Measurements from ENCODE around the gene CDC14B. TPM values are rescaled to one million over a fixed set of nuclear protein-coding genes. Genes with fewer than 3 reads are reported as not detected.

CDC14B gene
- polyA plus RNA-seq, 4 donors: 8.5 to 20.8 (median 14.1) TPM

DNA sequence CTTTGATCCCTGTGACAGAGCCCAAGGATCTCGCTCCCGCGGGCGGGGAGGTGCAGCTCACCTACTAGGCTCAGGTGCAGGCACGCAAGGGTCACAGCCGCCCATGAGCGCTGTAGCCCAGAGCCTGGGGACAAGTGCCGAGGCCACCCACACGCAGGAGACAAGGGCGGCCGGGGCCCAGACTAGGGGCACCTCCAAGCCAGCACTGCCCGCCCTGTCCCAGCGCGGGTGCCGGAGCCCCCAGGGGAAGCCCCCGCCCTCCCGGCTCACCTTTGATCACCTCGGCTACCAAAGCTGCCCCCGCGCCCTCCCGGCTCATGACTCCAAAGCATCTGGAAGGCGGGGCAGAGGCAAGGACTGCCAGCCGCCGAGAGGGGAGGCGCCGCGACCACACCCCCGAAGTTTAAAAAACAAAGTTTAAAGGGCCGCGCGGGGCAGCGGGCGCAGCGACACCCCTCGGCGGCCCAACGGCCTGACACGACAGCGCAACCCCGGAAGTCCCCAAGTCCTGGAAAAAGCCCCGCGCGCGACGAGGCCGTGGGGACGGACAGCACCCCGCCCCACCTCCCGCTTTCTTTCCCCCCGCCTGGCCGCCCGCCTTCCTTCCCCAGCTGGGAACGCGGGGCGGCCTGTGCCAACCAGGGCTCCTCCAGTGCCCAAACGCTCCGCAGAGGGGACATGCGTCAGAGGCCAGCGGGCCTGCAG, 53.0 kb downstream of the CDC14B start:
- 1 to 2% (median 1%) methylated on average over 40 to 59 of the region's 59 CpGs for WGBS, 3 donors
- Histone ChIP-seq H3K27me3 (ENCODE audit: control insufficient read depth in 3 of 3, insufficient read depth in 3 of 3, low read length in 3 of 3) (no peaks in the 10 kb centered on the region), H3K9me3 (ENCODE audit: control insufficient read depth in 2 of 2, insufficient read depth in 1 of 2, low read depth in 1 of 2, low read length in 1 of 2) (no peaks in the 10 kb centered on the region), H3K4me3 (ENCODE audit: low read depth in 1 of 3, low read length in 3 of 3) (peak overlapping the region; percentile 45 to 67 (median 62)), H3K36me3 (ENCODE audit: control insufficient read depth in 3 of 3, insufficient read depth in 2 of 3, low read depth in 1 of 3, low read length in 3 of 3) (peaks cover 2 to 3% (median 2%) of the 10 kb centered on the region in 3 donors), H3K4me1 (ENCODE audit: control insufficient read depth in 3 of 3, insufficient read depth in 2 of 3, low read depth in 1 of 3, low read length in 2 of 3) (peaks cover 0 to 12% (median 0%) of the 10 kb centered on the region in 3 donors), H3K27ac (ENCODE audit: low read depth in 1 of 3, low read length in 2 of 3) (peak overlapping the region; percentile 89 to 99 (median 98))
- FAIRE-seq (no peak), DNase-seq (peak; percentile 95 to 98)

DNA sequence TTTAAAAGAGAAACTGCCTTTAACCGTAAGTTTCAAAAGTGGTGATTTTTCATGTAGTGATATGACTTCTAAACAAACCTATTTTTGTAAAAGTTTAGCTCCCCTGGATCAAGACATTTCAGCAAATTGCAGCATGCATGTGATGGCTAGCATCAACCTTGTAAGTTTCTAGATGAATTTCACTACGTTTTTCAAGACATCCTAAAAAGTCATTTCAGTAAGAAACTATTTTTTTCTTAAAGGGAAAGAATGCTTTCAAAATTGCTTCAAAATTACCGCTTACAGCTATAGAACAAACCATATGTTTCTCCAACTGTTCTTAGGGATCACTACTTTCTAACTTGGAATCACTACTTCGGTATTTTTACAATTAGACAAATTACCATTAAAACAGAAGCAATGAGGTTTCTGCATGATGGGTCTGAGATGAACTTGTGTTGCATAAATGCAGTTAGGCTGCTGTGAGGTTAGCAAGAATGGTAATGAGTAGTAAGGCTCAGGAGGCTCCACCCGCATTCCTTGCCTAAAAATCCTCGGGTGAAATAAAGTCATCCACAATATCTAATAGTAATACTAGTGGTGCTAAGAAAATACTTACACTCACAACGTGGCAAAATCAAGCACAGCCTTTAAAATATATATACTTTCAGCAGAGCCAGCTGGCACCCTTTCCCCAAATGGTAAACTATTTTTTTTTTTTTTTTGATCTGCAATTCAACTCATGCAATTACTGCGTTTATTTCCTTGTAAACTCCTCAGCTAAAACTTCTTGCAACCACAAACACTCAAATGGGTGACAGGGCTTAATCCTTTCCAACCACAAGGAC, 53.8 kb downstream of the CDC14B start:
- DNase-seq: no peak
- WGBS, 3 donors: 6 to 13% (median 9%) methylated on average over 8 of the region's 8 CpGs
- H3K4me3 ChIP-seq (ENCODE audit: low read depth in 1 of 3, low read length in 3 of 3): peak overlapping the region; percentile 45 to 67 (median 62)
- H3K4me1 ChIP-seq (ENCODE audit: control insufficient read depth in 3 of 3, insufficient read depth in 2 of 3, low read depth in 1 of 3, low read length in 2 of 3): peaks cover 0 to 12% (median 0%) of the 10 kb centered on the region in 3 donors
- no peak for FAIRE-seq
- H3K27ac ChIP-seq (ENCODE audit: low read depth in 1 of 3, low read length in 2 of 3): peak overlapping the region; percentile 89 to 99 (median 98)
- peaks cover 2 to 7% (median 3%) of the 10 kb centered on the region in 3 donors for H3K36me3 ChIP-seq (ENCODE audit: control insufficient read depth in 3 of 3, insufficient read depth in 2 of 3, low read depth in 1 of 3, low read length in 3 of 3)
- peaks cover 0 to 4% of the 10 kb centered on the region in 2 donors for H3K9me3 ChIP-seq (ENCODE audit: control insufficient read depth in 2 of 2, insufficient read depth in 1 of 2, low read depth in 1 of 2, low read length in 1 of 2)
- no peaks in the 10 kb centered on the region for H3K27me3 ChIP-seq (ENCODE audit: control insufficient read depth in 3 of 3, insufficient read depth in 3 of 3, low read length in 3 of 3)

DNA sequence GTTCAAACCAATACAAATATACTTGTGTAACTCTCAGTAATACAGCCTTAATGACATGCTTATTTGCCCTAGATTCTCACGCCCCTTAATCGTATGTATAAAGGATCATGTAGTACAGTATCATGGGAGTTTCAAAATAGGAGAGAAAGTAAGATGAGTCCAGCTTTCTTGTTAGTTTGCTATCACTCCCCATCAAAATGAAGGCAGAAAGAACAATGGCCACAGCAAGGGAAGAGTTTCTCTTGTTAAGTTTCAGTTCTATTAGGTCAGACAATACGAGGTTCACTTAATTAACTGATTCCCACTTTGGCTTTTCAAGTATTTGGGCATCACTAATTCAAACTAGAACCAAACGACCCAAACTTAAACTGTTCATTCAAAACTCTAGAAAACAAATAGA, 55.4 kb downstream of the CDC14B start:
- 56 to 65% (median 61%) methylated on average over 4 of the region's 4 CpGs for WGBS, 3 donors
- H3K4me1 ChIP-seq (ENCODE audit: control insufficient read depth in 3 of 3, insufficient read depth in 2 of 3, low read depth in 1 of 3, low read length in 2 of 3): peaks cover 0 to 12% (median 0%) of the 10 kb centered on the region in 3 donors
- peaks cover 3 to 12% (median 6%) of the 10 kb centered on the region in 3 donors for H3K36me3 ChIP-seq (ENCODE audit: control insufficient read depth in 3 of 3, insufficient read depth in 2 of 3, low read depth in 1 of 3, low read length in 3 of 3)
- H3K27ac ChIP-seq (ENCODE audit: low read depth in 1 of 3, low read length in 2 of 3): no peak overlapping the region
- H3K9me3 ChIP-seq (ENCODE audit: control insufficient read depth in 2 of 2, insufficient read depth in 1 of 2, low read depth in 1 of 2, low read length in 1 of 2): peaks cover 0 to 8% of the 10 kb centered on the region in 2 donors
- H3K4me3 ChIP-seq (ENCODE audit: low read depth in 1 of 3, low read length in 3 of 3): no peak overlapping the region
- FAIRE-seq: no peak
- peak in 1 of 2 donors; percentile 5 for DNase-seq
- no peaks in the 10 kb centered on the region for H3K27me3 ChIP-seq (ENCODE audit: control insufficient read depth in 3 of 3, insufficient read depth in 3 of 3, low read length in 3 of 3)

DNA sequence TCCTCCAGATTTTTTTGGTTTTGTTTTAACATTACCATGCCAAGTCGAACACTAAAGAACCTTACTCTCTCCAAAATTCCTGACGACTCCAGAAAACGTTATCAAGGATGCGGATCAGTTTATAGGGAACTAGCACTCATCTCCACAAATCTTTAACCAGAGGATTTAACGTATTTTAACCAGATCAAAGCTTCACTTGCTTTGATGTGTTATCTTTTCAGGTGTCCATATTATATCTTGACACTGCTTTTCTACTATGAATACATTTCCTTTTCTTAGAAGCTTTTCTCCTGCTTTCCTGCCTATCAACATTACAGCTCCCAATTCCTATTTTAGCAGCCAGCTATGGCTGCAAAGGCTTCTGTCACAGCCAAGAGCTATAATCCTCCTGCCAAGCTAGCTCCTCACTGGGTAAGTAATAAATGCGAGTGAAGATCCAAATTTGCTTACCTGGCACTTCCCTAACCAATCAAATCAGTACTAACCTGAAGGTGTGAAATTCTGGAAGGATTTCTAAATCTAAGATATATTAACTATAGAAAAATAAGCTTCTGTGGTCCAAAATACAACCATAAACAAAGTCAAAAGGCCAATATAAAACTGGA, 60.2 kb downstream of the CDC14B start:
- H3K27me3 ChIP-seq (ENCODE audit: control insufficient read depth in 3 of 3, insufficient read depth in 3 of 3, low read length in 3 of 3): no peaks in the 10 kb centered on the region
- H3K9me3 ChIP-seq (ENCODE audit: control insufficient read depth in 2 of 2, insufficient read depth in 1 of 2, low read depth in 1 of 2, low read length in 1 of 2): peaks cover 0 to 8% of the 10 kb centered on the region in 2 donors
- DNase-seq: no peak
- no peaks in the 10 kb centered on the region for H3K4me1 ChIP-seq (ENCODE audit: control insufficient read depth in 3 of 3, insufficient read depth in 2 of 3, low read depth in 1 of 3, low read length in 2 of 3)
- no peak overlapping the region for H3K27ac ChIP-seq (ENCODE audit: low read depth in 1 of 3, low read length in 2 of 3)
- peaks cover 3 to 16% (median 6%) of the 10 kb centered on the region in 3 donors for H3K36me3 ChIP-seq (ENCODE audit: control insufficient read depth in 3 of 3, insufficient read depth in 2 of 3, low read depth in 1 of 3, low read length in 3 of 3)
- WGBS, 3 donors: 79 to 86% (median 84%) methylated on average over 6 of the region's 6 CpGs
- H3K4me3 ChIP-seq (ENCODE audit: low read depth in 1 of 3, low read length in 3 of 3): no peak overlapping the region
- FAIRE-seq: no peak

DNA sequence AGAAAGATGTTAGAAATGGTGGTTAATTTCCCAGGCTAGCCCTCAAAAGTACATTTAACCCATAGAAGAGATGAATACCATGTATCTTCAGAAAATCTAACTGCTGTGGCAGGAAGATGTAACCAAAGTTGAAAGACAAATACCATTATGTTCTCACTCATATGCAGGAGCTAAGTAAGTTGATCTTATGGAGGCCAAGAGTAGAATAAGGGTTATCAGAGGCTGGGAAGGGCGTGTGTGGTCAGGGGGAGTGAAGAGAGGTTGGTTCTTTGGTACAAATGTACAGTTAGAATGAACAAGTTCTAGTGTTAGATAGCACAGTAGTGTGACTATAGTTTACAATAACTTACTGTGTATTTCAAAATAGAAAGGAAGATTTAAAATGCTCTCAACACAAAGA, 61.7 kb downstream of the CDC14B start:
- DNase-seq: no peak
- H3K9me3 ChIP-seq (ENCODE audit: control insufficient read depth in 2 of 2, insufficient read depth in 1 of 2, low read depth in 1 of 2, low read length in 1 of 2): peaks cover 0 to 8% of the 10 kb centered on the region in 2 donors
- H3K27ac ChIP-seq (ENCODE audit: low read depth in 1 of 3, low read length in 2 of 3): no peak overlapping the region
- peaks cover 3 to 16% (median 6%) of the 10 kb centered on the region in 3 donors for H3K36me3 ChIP-seq (ENCODE audit: control insufficient read depth in 3 of 3, insufficient read depth in 2 of 3, low read depth in 1 of 3, low read length in 3 of 3)
- H3K4me1 ChIP-seq (ENCODE audit: control insufficient read depth in 3 of 3, insufficient read depth in 2 of 3, low read depth in 1 of 3, low read length in 2 of 3): no peaks in the 10 kb centered on the region
- WGBS, 3 donors: 81 to 91% (median 84%) methylated on average over 1 of the region's 1 CpG
- no peaks in the 10 kb centered on the region for H3K27me3 ChIP-seq (ENCODE audit: control insufficient read depth in 3 of 3, insufficient read depth in 3 of 3, low read length in 3 of 3)
- no peak overlapping the region for H3K4me3 ChIP-seq (ENCODE audit: low read depth in 1 of 3, low read length in 3 of 3)
- FAIRE-seq: no peak

DNA sequence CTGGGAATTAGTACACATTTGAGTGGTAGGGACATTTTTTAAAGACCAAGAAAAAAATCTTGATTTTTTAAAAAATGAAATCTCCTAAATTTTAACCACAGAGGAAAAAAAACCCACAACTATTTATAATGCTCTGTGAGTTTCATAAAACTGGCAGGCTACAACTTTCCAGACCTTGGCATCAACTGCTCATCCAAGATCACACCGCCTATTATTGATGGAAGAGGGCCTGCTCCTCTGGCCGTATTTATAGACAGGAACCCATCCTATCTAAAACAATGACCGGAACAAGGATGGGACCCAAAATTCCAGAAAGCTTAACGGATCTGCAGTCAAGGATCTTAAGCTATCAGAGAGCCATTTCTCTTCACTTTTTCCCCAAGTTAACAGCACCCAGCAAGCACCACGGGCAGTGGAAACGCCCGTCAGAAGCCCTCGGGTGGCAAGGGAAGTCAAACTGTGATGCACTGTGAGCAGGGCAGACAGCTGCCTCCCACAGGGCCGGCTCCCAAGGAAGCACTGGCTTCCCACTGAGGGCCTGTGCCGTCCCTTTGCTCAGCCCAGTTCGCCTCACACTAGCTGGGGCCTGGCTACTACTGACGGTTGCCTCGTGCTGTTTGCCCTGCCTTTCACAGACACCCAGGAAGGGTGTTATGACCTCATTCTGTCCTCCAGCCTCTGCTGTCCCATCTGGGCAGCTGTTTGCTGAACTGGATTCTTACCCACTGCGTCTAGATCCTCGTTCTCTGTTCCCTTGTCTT, 62.8 kb downstream of the CDC14B start:
- 85 to 96% (median 93%) methylated on average over 15 of the region's 15 CpGs for whole genome bisulfite sequencing, 3 donors
- Histone ChIP-seq H3K4me3 (ENCODE audit: low read depth in 1 of 3, low read length in 3 of 3) (no peak overlapping the region), H3K27me3 (ENCODE audit: control insufficient read depth in 3 of 3, insufficient read depth in 3 of 3, low read length in 3 of 3) (no peaks in the 10 kb centered on the region), H3K36me3 (ENCODE audit: control insufficient read depth in 3 of 3, insufficient read depth in 2 of 3, low read depth in 1 of 3, low read length in 3 of 3) (peaks cover 2 to 16% (median 4%) of the 10 kb centered on the region in 3 donors), H3K4me1 (ENCODE audit: control insufficient read depth in 3 of 3, insufficient read depth in 2 of 3, low read depth in 1 of 3, low read length in 2 of 3) (no peaks in the 10 kb centered on the region), H3K27ac (ENCODE audit: low read depth in 1 of 3, low read length in 2 of 3) (peak overlapping the region in 1 of 3 donors; percentile 40), H3K9me3 (ENCODE audit: control insufficient read depth in 2 of 2, insufficient read depth in 1 of 2, low read depth in 1 of 2, low read length in 1 of 2) (peaks cover 0 to 8% of the 10 kb centered on the region in 2 donors)
- DNase-seq: no peak
- no peak for FAIRE-seq

DNA sequence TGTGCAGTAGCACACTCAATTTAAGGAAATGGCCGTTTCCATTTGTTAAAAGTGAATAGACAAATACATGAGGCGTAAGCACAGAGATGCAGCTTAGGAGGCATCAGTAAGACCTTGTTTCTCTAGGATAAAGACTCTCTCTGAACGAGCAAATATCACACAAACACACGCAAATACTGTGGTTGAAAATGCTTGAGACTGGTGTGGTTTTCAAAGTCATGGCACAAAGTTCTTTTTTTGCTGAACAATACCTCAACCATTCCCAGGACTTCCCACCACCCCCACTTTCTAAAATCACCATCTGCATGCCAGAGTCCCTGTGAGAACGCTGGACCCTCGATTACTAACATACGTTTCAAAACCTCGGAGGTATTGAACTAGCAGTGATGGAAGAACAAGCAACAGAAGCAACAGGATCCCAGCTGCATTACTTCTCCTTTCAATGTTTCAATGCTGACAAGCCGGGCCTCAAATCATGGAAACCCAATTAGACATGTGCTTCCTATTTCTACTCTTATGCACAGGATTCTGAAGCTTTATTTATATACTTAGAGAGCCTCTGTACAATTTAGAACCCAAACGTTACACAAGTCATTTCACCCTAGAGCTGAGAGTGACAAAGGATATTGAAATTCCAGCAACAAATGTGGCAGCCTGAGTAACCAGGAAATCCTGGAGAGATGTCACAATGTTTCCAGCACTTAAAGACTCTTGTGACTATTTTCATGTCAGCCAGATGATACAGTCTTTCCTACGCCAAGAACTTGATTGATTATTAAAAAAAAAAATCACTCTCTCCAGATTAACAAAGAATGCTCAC, 63.9 kb downstream of the CDC14B start:
- no peaks in the 10 kb centered on the region for H3K4me1 ChIP-seq (ENCODE audit: control insufficient read depth in 3 of 3, insufficient read depth in 2 of 3, low read depth in 1 of 3, low read length in 2 of 3)
- H3K36me3 ChIP-seq (ENCODE audit: control insufficient read depth in 3 of 3, insufficient read depth in 2 of 3, low read depth in 1 of 3, low read length in 3 of 3): peaks cover 3 to 13% (median 5%) of the 10 kb centered on the region in 3 donors
- H3K4me3 ChIP-seq (ENCODE audit: low read depth in 1 of 3, low read length in 3 of 3): no peak overlapping the region
- 64 to 86% (median 83%) methylated on average over 11 of the region's 11 CpGs for WGBS, 3 donors
- DNase-seq: no peak
- FAIRE-seq: no peak
- peaks cover 0 to 3% of the 10 kb centered on the region in 2 donors for H3K9me3 ChIP-seq (ENCODE audit: control insufficient read depth in 2 of 2, insufficient read depth in 1 of 2, low read depth in 1 of 2, low read length in 1 of 2)
- H3K27ac ChIP-seq (ENCODE audit: low read depth in 1 of 3, low read length in 2 of 3): no peak overlapping the region
- H3K27me3 ChIP-seq (ENCODE audit: control insufficient read depth in 3 of 3, insufficient read depth in 3 of 3, low read length in 3 of 3): no peaks in the 10 kb centered on the region
